Measurements from ENCODE around the gene B9D1. TPM values are rescaled to one million over a fixed set of nuclear protein-coding genes. Genes with fewer than 3 reads are reported as not detected.

The B9D1 gene
- total RNA-seq, 3 donors from 2014 or later (not counting 1 experiment from before 2014, with no cell fraction given): 3.1 to 7.5 (median 3.7) TPM

DNA sequence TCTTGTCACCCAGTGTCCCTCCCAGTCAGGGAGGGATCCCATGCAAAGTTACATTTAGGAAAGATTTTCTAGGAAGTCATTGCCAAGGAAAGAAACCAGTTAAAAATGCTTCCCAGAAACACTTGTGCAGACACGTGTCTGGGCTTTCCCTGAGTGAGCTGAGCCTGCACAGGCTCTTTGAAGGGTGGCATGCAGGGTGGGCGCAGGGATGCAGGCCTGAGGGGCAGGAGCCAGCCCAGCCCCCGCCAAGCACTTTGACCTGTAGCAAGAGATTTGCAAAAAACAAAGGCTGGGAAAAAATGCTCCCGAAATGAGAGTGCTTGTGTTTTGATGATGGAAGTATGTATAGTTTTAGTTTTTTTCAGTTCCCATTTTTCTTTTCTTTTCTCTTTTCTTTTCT lies 52.4 kb downstream of the B9D1 start:
- Histone ChIP-seq H3K4me1 (ENCODE audit: control insufficient read depth, insufficient read depth, low read length) (peaks cover 22% of the 10 kb centered on the region), H3K27ac (ENCODE audit: low read length) (no peak overlapping the region), H3K36me3 (ENCODE audit: control insufficient read depth, insufficient read depth, low read length) (no peaks in the 10 kb centered on the region), H3K9me3 (ENCODE audit: control insufficient read depth, insufficient read depth, low read length) (no peaks in the 10 kb centered on the region), H3K4me3 (ENCODE audit: low read length) (no peak overlapping the region), H3K27me3 (ENCODE audit: control insufficient read depth, insufficient read depth, low read length) (peaks cover 3% of the 10 kb centered on the region)
- Mint-ChIP-seq H3K27ac (no peak overlapping the region), H3K4me3 (no peak overlapping the region), H3K36me3 (no peaks in the 10 kb centered on the region), H3K27me3 (ENCODE audit: low read depth in 2 of 2) (peaks cover 0 to 2% of the 10 kb centered on the region in 2 donors), H3K9me3 (no peaks in the 10 kb centered on the region), H3K4me1 (peaks cover 16 to 20% of the 10 kb centered on the region in 2 donors)
- no peak for ATAC-seq
- TF ChIP-seq, protein P1, sequence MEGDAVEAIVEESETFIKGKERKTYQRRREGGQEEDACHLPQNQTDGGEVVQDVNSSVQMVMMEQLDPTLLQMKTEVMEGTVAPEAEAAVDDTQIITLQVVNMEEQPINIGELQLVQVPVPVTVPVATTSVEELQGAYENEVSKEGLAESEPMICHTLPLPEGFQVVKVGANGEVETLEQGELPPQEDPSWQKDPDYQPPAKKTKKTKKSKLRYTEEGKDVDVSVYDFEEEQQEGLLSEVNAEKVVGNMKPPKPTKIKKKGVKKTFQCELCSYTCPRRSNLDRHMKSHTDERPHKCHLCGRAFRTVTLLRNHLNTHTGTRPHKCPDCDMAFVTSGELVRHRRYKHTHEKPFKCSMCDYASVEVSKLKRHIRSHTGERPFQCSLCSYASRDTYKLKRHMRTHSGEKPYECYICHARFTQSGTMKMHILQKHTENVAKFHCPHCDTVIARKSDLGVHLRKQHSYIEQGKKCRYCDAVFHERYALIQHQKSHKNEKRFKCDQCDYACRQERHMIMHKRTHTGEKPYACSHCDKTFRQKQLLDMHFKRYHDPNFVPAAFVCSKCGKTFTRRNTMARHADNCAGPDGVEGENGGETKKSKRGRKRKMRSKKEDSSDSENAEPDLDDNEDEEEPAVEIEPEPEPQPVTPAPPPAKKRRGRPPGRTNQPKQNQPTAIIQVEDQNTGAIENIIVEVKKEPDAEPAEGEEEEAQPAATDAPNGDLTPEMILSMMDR (IDR thresholded peaks at IDR 0.05): no peak
- 93% methylated on average over 3 of the region's 4 CpGs for WGBS (ENCODE audit: insufficient coverage)
- no peak for DNase-seq
- intact Hi-C loops (cut with micrococcal nuclease): no loop called here

DNA sequence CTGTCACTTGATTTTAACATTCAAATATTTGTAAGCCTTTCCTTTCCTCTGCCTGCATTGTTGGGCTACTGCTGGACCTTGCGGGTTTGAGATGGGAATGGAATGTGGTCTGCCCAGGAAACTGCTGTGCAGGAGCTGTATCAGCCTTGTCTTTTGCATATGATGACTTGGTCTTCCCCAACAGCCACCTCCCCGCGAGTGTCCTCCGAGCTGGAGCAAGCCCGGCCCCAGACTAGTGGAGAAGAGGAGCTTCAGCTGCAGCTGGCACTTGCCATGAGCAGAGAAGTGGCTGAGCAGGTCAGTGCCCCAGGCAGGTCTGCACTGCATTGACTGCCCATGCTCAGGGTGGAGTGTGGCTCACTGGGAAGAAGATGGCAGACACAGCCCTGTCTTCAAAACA lies 52.8 kb downstream of the B9D1 start:
- peaks cover 3% of the 10 kb centered on the region for H3K27me3 ChIP-seq (ENCODE audit: control insufficient read depth, insufficient read depth, low read length)
- no peaks in the 10 kb centered on the region for H3K9me3 Mint-ChIP-seq
- no peaks in the 10 kb centered on the region for H3K36me3 ChIP-seq (ENCODE audit: control insufficient read depth, insufficient read depth, low read length)
- peaks cover 26% of the 10 kb centered on the region for H3K4me1 ChIP-seq (ENCODE audit: control insufficient read depth, insufficient read depth, low read length)
- H3K27ac Mint-ChIP-seq: no peak overlapping the region
- no peak overlapping the region for H3K4me3 Mint-ChIP-seq
- peaks cover 16 to 20% of the 10 kb centered on the region in 2 donors for H3K4me1 Mint-ChIP-seq
- peaks cover 0 to 2% of the 10 kb centered on the region in 2 donors for H3K27me3 Mint-ChIP-seq (ENCODE audit: low read depth in 2 of 2)
- WGBS (ENCODE audit: insufficient coverage): 94% methylated on average over 5 of the region's 5 CpGs
- no peak overlapping the region for H3K27ac ChIP-seq (ENCODE audit: low read length)
- no peak overlapping the region for H3K4me3 ChIP-seq (ENCODE audit: low read length)
- intact Hi-C loops (cut with micrococcal nuclease): no loop called here
- H3K36me3 Mint-ChIP-seq: no peaks in the 10 kb centered on the region
- no peaks in the 10 kb centered on the region for H3K9me3 ChIP-seq (ENCODE audit: control insufficient read depth, insufficient read depth, low read length)
- no peak for ATAC-seq
- TF ChIP-seq, protein P1 (IDR thresholded peaks at IDR 0.05): no peak
- DNase-seq: no peak

DNA sequence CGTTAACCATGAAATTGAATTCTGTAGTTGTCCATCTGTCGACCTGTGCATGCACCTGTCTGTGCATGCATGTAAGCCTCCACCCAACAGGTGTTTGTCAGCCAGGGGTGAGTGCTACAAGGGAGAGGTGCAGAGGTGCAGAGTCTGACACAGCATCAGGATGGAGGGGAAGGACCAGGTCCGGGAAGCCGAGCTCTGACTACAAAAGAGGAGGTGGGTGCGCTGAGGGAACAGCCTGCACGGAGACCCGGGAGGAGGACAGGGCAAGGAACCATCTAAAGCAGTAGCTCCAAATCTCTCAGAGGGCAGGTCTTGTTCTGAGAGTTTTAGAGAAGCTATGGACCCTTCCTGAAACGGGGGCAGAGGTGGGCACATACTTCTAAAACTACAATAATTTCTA lies 54.1 kb downstream of the B9D1 start:
- Histone ChIP-seq H3K27me3 (ENCODE audit: control insufficient read depth, insufficient read depth, low read length) (peaks cover 3% of the 10 kb centered on the region), H3K9me3 (ENCODE audit: control insufficient read depth, insufficient read depth, low read length) (no peaks in the 10 kb centered on the region), H3K27ac (ENCODE audit: low read length) (no peak overlapping the region), H3K4me1 (ENCODE audit: control insufficient read depth, insufficient read depth, low read length) (peaks cover 36% of the 10 kb centered on the region), H3K36me3 (ENCODE audit: control insufficient read depth, insufficient read depth, low read length) (no peaks in the 10 kb centered on the region), H3K4me3 (ENCODE audit: low read length) (no peak overlapping the region)
- Mint-ChIP-seq H3K27ac (no peak overlapping the region), H3K9me3 (no peaks in the 10 kb centered on the region), H3K4me1 (peaks cover 16 to 20% of the 10 kb centered on the region in 2 donors), H3K27me3 (ENCODE audit: low read depth in 2 of 2) (peaks cover 0 to 2% of the 10 kb centered on the region in 2 donors), H3K4me3 (no peak overlapping the region), H3K36me3 (no peaks in the 10 kb centered on the region)
- intact Hi-C loops (cut with micrococcal nuclease): no loop called here
- DNase-seq: no peak
- WGBS (ENCODE audit: insufficient coverage): 91% methylated on average over 8 of the region's 8 CpGs
- ATAC-seq: no peak
- TF ChIP-seq, protein P1 (IDR thresholded peaks at IDR 0.05): no peak

DNA sequence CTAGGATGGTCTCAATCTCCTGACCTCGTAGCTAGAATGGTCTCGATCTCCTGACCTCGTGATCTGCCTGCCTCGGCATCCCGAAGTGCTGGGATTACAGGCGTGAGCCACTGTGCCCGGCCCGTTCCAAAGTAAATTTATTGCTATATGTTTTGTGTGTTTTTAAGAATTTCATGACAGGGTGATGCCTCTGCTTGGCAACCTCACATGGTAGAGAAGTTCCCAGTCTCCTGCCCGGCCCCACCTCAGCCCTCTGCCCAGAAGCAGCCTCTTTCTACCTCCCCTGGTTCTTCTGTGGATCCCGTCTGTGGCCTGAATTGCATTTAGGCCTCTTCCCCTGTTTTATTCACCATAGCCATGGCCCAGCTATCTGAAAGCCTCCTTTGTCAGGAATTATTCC lies 55.0 kb downstream of the B9D1 start:
- Mint-ChIP-seq H3K4me1 (peaks cover 16 to 20% of the 10 kb centered on the region in 2 donors), H3K36me3 (no peaks in the 10 kb centered on the region), H3K4me3 (no peak overlapping the region), H3K9me3 (no peaks in the 10 kb centered on the region), H3K27ac (no peak overlapping the region), H3K27me3 (ENCODE audit: low read depth in 2 of 2) (peaks cover 0 to 2% of the 10 kb centered on the region in 2 donors)
- Histone ChIP-seq H3K27me3 (ENCODE audit: control insufficient read depth, insufficient read depth, low read length) (peaks cover 3% of the 10 kb centered on the region), H3K9me3 (ENCODE audit: control insufficient read depth, insufficient read depth, low read length) (no peaks in the 10 kb centered on the region), H3K27ac (ENCODE audit: low read length) (no peak overlapping the region), H3K4me1 (ENCODE audit: control insufficient read depth, insufficient read depth, low read length) (peaks cover 40% of the 10 kb centered on the region), H3K36me3 (ENCODE audit: control insufficient read depth, insufficient read depth, low read length) (no peaks in the 10 kb centered on the region), H3K4me3 (ENCODE audit: low read length) (no peak overlapping the region)
- TF ChIP-seq, protein P1 (IDR thresholded peaks at IDR 0.05): no peak
- ATAC-seq (no peak), DNase-seq (no peak)
- 95% methylated on average over 10 of the region's 10 CpGs for WGBS (ENCODE audit: insufficient coverage)
- intact Hi-C loops (cut with micrococcal nuclease): no loop called here

Measured in natural killer cell (primary cell).